Occipital lobe (tissue), 2 donors: ENCODE data around the gene CTR9. TPM values are rescaled to one million over a fixed set of nuclear protein-coding genes. Genes with fewer than 3 reads are reported as not detected.
A peak's percentile ranks its signal among the peaks of the same experiment; 100 is the strongest.

Source experiments
- DNase-seq: peaks from one replicate; lab custom pipeline; 2025; lab: John Stamatoyannopoulos, UW
- total RNA-seq: library from RNA; depleted of rRNA; stranded (reverse); fragments of >200 nt; gene quantifications from one replicate; pipeline ENCODE4 v1.2.3, GENCODE V29; 2014

CTR9 gene
- total RNA-seq, 1 donor from 2014 or later = 36.8 TPM

DNA sequence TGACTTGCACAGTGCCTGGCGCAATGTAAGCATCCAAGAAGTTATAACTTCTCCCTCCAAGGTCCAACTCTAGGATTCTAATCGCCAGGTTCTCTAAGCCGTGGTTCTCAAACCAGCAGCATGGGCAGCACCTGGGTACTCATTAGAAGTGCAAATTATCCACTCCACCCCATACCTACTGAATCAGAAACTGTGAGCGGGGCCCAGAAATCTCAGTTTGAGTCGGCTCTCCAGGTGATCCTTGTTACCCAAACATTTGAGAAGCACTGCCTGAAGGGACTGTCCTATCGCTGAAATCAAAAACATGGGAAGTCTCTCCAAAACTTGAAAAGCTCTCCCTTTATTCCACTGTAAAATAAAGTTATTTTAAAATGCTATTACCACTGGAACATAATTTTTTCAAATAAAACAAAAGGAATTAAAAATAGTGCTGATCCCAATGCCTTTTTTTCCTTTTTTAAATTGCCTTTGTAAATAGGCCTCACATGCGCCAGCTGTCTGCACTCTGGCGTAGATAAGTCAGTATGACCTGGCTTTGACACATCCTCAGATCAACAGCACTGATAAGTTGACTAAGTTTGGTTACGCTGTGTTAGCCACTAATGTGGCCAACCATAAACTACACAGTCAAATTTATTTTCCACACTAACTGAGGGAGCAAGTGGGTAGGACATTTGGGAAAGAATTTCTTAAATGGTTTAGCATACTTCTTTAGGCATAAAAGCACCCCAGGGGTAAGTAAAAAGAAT is 8.4 kb upstream of the CTR9 start:
- no peak for DNase-seq

DNA sequence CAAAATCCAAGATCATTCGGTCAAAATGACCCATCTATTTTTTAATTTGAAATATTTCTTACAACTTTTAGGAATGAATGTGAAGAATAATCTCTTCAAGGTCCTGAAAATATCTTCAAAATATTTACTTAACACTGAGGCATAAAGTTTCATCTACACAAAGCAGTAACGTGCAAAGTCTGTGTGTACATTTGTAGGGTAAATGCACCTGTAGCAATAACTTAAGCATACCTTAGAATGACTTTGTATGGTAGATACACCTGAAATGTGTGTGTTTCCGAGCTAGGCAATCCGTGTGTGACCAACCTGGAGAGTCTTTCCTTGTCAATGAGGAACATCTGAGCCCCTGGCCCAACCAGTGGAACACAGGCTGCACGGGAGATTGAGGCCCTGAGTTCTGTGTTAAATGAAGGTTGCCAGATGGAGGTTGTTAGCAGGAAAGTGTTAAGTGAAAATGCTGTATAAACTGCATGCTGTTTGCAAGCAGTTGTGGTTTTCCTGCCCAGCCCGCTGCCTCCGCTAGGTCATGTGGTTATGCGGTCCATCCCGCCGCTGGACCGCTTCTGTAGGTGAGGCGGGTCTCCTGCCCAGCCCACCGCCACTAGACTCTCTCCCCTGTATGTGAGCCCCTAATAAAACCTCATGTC is 7.6 kb upstream of the CTR9 start:
- no peak for DNase-seq

DNA sequence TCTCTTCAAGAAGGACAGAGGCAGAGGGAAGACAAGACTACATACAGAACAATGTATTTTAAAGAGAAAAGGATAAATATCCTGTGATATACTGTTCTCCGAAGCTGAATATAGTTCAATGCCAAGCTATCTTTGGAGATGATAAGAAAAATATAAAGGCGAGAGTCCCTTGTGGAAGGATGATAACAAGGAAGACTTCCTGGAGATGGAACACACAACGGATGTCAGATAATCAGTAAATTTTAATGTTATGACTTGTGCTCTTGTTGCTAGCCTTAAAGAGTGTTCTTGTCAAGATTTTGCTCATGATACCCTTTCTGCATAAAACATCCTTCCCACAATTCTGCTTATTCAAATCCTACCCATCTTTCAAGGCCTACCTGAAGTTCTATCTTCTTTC is 6.8 kb upstream of the CTR9 start:
- no peak for DNase-seq

DNA sequence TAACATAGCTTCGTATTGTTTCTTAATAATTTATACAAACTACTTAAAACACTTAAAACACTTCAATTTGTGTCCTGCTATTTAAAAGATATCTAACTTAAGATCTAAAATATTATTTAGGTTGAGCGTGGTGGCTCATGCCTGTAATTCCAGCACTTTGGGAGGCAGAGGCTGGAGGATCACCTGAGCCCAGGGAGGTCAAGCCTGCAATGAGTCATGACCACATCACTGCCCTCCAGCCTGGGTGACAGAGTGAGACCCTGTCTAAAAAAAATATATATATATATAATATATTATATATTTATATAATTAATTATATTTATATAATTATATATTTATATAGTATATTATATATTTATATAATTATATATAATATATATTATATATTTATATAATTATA is 4.2 kb upstream of the CTR9 start:
- DNase-seq = no peak

DNA sequence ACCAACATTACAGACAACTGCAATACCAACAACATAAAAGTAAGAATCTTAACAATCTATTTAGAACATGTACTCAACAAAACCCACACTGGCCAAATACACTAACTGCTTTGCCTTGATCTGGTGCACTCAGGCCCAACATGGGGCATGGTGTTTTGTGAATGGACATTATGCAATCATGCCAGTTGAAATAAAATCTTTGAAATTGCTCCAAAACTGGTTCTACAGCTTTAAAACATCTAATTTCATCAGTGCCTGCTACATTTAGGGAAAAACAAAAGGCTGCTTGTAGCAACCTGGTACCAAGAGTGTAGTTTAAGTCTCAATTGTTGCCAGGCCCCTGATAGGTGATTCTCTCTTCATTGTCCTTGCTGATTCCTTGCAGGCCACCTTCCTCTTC is 3.3 kb upstream of the CTR9 start:
- DNase-seq = no peak

DNA sequence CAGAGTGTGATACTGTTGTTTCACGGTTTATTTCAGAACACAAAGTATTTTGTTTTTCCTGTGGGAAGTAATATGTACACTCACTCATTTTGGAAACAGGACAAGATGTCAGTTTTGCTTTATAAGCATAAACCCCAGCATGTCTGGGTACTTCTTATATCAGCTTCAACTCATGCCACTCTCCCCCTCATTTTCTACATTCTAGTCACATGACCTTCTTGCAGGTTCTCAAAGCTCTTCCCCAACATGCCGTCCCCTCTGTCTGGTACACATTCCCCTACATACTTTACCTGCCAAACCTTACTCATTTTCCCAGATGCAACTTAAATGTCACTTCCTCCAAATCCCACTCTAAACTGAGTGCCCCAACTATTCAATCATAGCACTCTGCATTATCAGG is 1.6 kb upstream of the CTR9 start:
- no peak for DNase-seq

DNA sequence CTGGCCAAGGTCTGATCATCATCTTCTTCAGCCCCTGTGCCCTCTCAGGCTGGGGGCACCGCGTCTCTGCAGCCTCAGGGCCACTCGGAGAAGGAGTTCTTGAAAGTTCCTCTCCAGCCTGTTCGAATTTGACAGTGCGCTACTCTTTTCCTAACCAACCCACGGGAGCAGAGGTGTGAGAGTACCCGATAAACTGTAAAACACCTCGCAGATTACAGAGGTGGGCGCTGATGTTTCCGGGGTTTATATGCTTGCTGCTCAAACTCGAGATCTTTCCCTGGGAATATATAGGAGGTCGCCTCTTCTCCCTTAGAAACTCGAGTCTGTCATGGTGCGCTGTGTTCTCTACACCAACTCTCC is 515 bp downstream of the CTR9 start:
- DNase-seq = no peak

DNA sequence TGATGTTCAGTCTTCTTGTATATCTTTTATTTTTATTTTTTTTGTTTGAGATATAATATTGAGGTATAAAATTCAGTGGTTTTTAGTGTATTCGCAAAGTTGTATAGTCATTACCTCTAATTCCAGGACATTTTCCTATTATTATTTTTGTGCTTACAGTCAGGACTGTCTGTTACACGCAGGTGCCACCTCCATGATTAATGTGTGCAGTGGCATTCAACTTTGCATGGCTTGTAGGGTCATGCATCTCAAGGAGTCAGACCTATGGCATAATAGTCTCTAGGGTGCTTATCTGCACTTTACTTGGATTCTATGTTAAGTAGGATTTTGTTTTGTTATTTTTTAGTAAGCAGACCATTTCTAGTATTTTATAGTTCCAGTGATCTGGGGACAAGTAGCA is 1.0 kb downstream of the CTR9 start:
- no peak for DNase-seq

DNA sequence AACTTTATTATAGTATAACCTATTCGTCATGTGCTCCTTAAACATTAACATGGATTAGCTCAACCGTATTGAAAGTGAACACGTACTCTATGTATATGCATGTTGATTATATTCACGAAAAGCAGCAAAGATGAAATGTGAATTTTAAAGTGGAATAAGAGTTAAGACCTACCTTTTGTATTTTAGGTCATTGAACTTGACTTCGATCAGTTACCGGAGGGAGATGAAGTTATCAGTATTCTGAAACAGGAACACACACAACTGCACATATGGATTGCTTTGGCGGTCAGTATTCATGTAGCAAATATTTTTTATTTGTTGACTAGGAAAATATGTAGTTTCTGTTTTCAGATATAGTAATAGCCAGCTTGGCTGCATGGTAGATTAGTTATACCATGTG is 1.4 kb downstream of the CTR9 start:
- DNase-seq = no peak

DNA sequence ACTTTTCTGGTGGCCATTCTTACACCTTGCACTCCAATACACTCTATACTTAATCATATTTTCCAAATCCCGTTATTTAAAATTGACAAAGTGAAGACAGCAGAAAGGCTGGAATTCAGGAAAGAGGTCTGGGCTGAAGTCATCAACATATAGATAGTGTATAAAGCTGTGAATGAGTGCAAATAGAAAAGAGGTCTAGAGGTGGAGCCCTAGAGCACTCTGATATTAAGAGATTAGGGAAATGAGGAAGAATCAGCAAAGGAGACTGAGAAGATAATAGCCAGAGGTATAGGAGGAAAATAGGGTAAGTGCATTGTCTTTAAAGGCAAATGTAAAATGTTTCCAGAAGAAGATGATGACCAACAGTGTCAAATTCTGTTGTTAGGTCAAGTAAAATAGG is 7.9 kb downstream of the CTR9 start:
- no peak for DNase-seq

DNA sequence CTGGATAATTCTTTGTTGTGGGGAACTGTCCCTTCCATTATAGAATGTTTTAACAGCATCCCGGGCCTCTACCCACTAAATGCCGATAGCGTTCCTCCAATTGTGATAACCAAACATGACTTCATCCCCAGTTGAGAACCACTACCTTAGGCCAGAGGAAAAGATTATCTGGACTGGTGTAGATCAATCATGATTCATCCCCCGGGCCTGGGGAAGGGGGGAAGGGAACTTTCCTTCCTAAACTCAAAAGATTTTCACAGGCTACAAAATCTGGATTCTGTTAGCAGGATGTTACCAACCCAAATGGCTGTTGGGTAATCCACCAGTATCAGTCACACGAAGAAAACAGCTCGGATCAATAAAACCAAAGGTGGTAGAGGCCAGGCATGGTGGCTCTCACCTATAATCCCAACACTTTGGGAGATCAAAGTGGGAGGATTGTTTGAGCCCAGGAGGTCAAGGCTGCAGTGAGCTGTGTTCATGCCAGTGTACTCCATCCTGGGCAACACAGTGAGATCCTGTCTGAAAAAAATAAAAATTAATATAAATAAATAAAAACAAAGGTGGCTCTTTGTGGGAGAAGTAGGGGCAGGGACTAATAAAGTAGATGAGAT is 10.1 kb downstream of the CTR9 start:
- no peak for DNase-seq

DNA sequence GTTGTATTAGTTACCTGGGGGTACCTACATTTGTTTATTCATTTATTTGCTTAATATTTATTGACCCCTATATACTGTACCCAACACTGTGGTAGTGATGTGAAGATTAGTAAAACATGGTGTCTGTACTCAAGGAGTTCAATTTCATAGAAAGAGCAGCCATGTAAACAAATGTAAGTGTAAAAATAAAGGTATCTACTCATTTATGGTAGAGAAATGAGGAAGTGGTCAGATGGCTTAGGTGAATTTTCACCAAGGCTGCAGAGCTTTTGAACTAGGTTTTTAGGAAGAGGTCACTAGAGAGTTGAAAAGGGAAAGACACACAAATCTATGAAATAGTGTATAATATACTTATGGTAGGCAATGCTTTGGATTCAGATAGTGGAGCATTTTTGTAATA is 11.1 kb downstream of the CTR9 start:
- no peak for DNase-seq

DNA sequence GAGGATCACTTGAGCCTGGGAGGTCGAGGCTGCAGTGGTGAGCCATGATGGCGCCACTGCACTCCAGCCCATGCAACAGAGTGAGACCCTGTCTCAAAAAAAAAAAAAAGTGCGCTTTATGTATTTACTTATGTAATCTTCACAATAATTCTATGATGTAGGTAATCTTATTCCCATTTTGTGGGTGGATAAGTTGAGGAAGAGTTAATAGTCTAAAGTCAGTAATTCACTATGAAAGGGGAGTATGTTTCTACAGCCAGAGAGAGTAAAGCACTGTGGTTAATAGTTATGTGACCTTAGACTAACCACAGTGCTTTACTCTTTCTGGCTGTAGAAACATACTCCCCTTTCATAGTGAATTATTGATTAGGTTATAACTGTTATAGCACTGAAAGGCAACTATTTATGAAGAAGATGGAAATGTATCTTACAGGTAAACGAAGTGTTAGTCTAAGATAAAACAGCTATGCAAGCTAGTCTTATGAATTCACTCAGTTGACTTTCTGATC is 11.9 kb downstream of the CTR9 start:
- no peak for DNase-seq

DNA sequence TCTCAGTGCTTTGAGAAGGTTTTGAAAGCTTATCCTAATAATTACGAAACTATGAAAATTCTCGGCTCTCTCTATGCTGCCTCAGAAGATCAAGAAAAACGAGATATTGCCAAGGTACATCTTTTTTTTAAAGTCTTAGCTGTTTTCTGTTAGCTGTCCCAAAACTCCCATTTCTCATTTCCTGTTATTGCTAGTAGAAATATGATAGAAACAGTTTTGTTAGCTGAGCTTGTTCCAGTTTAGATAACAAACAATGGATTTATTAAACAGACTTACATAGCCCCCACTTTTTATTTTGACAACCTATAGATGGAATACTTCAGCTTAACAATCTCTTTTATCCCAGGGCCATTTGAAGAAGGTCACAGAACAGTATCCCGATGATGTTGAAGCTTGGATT is 12.7 kb downstream of the CTR9 start:
- no peak for DNase-seq

DNA sequence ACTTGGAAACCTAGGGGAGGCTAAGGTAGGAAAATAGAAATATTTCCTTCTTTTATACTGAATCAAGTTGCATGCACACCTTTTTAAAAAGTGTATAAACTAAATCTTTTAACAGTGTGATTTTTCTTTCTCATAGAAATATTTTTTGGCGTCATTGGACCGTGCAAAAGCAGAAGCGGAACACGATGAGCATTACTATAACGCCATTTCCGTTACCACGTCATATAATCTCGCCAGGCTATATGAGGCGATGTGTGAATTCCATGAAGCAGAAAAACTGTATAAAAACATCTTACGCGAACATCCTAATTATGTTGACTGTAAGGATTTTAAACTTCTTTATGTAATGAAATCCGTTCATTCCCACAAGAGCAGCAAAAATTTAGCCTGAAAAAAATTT is 13.4 kb downstream of the CTR9 start:
- DNase-seq = no peak

DNA sequence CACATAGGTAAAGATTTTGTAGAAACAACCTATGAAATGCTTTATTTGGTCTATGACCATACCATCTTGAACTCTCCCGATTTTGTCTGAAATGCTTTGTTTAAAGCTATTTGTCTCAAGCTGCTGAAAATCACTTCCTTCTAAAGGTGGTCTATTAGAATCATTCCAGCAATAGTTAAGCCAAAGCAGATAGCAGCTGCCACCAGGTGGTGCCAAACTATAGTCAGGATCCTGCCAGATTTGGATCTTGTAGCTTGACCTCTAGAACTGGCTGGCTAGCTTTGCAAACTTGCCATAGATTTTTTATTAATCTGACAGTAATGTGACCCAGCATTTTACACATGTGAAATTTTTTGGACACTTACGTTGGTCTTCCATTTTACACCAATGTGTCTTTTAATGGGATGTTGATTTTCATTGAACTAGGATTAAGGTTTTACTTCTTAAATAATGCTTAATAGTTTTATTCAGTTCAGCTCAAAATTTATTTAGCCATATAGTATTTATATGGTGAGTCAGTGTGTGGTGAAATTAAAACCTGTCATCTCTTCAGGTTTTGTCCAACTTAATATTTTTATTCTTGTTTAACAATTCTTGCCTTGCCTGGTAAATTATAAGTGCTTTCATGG is 19.7 kb downstream of the CTR9 start:
- DNase-seq = no peak

DNA sequence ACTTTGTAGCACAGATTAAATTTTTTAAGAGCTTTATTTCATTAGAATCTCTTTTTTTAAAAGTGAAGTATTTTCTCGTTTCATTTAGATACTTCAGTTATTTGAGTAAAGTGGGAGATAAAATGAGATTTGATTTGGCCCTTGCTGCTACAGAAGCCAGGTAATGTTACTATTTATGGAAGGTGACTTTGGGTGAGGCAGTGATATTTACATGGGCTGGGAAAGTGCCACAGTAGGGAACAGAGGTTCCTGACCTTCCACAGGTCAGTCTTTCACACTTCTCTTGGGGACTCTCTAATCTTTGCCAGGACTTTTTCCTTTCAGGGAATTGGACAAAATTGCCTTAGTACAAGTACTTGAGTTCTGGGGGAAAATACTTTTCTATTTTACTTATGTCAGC is 20.4 kb downstream of the CTR9 start:
- DNase-seq = no peak

DNA sequence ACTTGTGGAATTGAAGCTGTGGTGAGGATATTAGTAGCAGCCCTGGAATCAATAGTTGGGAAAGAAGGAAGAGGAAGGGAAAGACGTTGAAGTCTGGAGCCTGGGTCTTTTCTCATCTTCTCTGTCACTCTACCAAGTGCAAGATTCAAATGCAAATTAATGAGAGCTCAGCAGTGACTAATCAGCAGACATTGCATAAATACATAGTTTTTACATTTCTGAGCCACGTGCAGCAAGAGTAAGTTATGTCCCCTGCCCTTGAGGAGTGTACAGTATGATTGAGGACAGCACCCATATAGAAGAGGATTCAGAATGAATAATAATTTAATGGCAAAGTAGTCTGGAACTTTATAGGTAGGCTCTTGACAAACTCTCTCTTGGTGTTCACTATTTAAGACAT is 23.8 kb downstream of the CTR9 start:
- DNase-seq = no peak

DNA sequence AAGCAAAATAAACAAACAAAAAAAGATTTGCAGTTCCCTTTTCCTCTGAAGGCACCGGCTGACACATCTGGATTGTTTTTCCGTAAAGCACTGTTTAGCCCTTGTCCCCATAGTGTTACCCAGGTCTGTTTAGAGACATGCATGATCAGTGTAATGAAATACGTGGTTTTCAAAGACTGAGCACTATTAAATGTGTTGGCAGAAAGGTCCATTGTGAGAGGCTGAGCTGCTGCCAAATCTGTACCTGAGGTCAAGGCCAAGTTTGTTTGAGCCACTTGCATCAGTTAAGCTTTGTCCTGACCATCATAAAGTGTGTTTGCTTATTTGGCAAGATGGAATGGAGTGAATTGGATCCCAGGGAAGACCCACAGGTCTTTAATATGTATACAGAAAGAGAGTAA is 26.3 kb downstream of the CTR9 start:
- DNase-seq = no peak

DNA sequence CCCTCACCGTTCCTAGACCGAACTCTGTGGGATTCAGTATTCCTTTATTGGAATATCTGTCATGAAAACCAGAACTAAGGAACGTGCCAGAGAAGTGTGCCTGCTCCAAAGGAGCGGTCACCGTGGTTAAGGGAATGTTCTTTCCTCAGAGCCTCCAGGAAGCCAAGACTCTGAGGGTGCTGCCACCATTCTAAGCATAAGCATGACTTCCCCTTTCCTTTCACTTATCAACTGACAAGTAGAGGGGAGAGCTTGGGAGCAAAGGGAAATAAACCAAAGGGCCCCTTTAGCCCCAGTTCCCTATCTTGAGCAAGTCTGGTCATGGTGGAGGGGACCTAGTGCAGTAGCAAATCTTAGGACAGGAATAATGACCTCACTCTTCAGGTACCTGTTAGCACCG is 26.8 kb downstream of the CTR9 start:
- no peak for DNase-seq

DNA sequence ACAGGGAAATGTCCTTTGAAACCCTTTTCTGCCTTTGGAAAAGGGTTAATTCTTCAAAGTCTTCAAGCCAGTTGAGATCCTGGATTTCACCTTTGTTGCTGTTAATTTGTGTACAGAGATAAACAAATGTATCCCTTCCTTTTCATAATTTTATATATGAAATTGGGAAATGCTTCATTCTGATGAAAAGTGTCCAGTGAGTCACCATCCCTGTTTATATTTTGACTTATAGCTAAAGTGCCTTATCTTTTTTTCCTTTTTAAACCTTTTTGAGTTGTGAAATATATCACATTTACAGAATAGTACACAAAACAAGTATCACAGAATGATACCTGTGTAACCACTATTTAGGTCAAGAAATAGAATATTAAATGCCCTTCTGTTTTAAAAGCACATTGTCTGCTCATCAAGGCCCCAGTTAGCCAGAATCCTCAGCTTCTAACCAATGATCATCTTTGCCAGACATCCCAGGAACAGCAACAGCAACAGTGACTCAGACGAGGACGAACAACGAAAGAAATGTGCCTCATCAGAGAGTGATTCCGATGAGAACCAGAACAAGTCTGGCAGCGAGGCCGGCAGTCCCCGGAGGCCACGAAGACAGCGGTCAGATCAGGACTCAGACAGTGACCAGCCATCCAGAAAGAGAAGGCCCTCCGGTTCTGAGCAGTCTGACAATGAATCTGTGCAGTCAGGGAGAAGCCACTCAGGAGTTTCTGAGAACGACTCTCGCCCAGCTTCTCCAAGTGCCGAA is 27.3 kb downstream of the CTR9 start:
- DNase-seq = peak; percentile 41

DNA sequence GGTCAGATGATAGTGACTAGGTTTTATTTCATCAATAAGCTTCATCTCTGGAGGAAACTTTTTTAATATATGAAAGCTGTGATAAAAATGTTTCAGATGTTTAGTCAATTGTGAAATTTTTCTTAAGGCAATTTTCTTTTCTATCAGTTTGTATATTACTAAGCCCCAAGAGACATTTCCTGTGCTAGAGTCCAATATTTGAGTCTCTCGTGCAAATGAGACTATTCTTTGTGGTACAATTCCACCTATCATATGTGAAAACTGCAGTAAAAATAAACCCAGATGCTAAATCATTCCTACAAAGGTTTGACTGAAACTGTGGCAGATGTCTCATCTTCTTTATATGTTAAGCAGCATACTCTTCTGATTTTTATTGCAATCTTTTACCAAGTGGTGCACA is 28.0 kb downstream of the CTR9 start:
- no peak for DNase-seq
